VCaP (cell line): Measurements from ENCODE around the gene AREG.

Experiments
- H3K27ac ChIP-seq: fragments of 450-650 bp; 2 replicates; pipeline ENCODE4 v1.5.1; 2017
- CTCF ChIP-seq: fragments of 450-650 bp; conservative IDR thresholded peaks from 2 replicates; pipeline ENCODE4 v1.5.1; 2017; ENCODE audit warnings: mild to moderate bottlenecking, moderate library complexity

The AREG gene

GRCh38 chr4:74408639-74409038 lies 36.3 kb upstream of the AREG start:
- H3K27ac ChIP-seq = no peak overlapping the region
- no peak for TF ChIP-seq CTCF

GRCh38 chr4:74410272-74410671 lies 34.7 kb upstream of the AREG start:
- H3K27ac ChIP-seq = no peak overlapping the region
- no peak for TF ChIP-seq CTCF

- no peak for TF ChIP-seq CTCF
Measured at GRCh38 chr4:74412225-74412624, 32.7 kb upstream of the AREG start.

GRCh38 chr4:74413265-74413664 lies 31.7 kb upstream of the AREG start:
- H3K27ac ChIP-seq = no peak overlapping the region
- TF ChIP-seq CTCF = no peak

More at GRCh38 chr4:74412225-74412624, 32.7 kb upstream of the AREG start:
- no peak overlapping the region for H3K27ac ChIP-seq

GRCh38 chr4:74414149-74414809 lies 30.7 kb upstream of the AREG start:
- TF ChIP-seq CTCF = no peak
- no peak overlapping the region for H3K27ac ChIP-seq

GRCh38 chr4:74415602-74416300 lies 29.2 kb upstream of the AREG start:
- H3K27ac ChIP-seq = no peak overlapping the region
- no peak for TF ChIP-seq CTCF

- TF ChIP-seq CTCF = no peak
- H3K27ac ChIP-seq = no peak overlapping the region
Measured at GRCh38 chr4:74418063-74418670, 26.8 kb upstream of the AREG start.
